CD4-positive, alpha-beta T cell treated with Interleukin-1 beta for 1 hour (primary cell): ENCODE results near the gene SYTL2.
"Not testable (repeated sequence)": the region's sequence is repeated elsewhere in the genome, so short reads cannot be mapped to it uniquely, and the experiment has no call there.

Experiments used
- DNase-seq, 2 donors: peaks; one replicate each; pipeline ENCODE4 v3.0.0-alpha.2; 2020 to 2022

SYTL2 gene, protein sequence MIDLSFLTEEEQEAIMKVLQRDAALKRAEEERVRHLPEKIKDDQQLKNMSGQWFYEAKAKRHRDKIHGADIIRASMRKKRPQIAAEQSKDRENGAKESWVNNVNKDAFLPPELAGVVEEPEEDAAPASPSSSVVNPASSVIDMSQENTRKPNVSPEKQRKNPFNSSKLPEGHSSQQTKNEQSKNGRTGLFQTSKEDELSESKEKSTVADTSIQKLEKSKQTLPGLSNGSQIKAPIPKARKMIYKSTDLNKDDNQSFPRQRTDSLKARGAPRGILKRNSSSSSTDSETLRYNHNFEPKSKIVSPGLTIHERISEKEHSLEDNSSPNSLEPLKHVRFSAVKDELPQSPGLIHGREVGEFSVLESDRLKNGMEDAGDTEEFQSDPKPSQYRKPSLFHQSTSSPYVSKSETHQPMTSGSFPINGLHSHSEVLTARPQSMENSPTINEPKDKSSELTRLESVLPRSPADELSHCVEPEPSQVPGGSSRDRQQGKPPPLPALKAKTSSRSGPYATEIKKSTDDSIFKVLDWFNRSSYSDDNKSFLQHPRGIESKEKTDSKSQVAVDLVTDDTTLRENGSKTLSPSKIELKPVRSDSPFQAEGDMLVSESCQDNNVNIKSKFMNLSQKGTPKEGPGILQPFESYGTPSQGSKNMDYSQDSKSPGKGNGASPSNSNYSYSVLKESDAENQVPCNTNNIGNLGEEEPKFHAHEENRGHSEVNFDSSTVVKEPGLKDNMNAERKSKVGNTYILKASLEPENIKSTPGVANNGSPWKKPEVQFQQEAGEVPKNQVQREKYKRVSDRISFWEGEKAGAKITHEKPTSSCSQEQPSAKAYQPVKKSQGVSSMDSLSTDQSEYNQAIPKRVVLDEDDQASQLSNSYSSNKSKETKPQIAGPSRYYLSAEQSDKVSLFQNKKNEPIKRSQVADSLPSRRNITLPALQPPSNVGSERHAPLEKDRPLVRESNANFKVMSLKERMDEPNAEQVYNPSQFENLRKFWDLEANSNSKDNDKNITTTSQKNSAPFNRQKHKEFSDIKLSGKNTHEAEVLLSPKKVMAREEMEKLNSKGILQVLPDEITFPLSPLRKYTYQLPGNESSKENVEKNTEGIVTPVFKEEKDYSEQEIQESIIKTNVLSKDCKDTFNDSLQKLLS (N-terminal part only)

GRCh38 chr11:85810871-85811611, at the start of gene SYTL2:
SYTL2 (minus strand) TSS chr11:85811141; CDS start chr11:85757725, 53,416 bp downstream.
- DNase-seq = peak; percentile 77 to 80

- not testable (repeated sequence) for DNase-seq
Measured at GRCh38 chr11:85859541-85859940, 48.6 kb upstream of the SYTL2 start.

DNA sequence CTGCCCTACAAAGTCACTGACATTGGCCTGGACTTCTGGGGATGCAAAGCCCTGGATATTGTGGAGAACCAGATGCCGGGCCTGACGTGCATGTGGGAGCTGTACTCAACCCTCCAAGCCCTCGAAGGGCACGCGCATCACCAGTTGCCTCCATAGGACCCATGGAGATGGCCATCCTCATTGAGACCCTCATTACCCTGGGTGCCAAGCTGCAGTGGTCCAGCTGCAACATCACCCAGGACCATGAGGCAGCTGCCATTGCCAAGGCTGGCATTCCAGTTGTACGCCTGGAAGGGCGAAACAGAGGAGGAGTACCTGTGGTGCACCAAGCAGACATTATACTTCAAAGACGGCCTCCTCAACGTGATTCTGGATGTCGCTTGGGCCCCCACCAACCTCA, 46.2 kb upstream of the SYTL2 start:
- no peak for DNase-seq

DNA sequence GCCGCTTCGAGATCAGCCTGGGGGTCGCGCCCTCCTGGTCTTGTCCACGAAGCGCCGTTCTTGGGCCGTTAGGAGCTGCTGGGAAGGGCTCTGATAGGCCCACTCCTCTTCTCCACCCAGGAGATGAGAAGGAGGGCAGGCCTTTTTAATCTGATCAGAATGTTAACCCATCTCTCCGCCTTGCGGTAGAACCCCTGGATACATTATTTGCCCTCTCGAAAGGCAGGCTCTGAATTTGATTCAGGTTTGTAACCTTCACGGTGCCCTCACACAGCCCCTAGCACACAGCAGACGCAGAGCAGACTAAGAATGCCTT, 44.4 kb upstream of the SYTL2 start, which contains the start of gene CCDC83:
CCDC83 (plus strand) TSS at position 43 of the 316 bp plus-strand sequence. CDS start 9,741 bp downstream, outside the sequence.
- DNase-seq = no peak

DNA sequence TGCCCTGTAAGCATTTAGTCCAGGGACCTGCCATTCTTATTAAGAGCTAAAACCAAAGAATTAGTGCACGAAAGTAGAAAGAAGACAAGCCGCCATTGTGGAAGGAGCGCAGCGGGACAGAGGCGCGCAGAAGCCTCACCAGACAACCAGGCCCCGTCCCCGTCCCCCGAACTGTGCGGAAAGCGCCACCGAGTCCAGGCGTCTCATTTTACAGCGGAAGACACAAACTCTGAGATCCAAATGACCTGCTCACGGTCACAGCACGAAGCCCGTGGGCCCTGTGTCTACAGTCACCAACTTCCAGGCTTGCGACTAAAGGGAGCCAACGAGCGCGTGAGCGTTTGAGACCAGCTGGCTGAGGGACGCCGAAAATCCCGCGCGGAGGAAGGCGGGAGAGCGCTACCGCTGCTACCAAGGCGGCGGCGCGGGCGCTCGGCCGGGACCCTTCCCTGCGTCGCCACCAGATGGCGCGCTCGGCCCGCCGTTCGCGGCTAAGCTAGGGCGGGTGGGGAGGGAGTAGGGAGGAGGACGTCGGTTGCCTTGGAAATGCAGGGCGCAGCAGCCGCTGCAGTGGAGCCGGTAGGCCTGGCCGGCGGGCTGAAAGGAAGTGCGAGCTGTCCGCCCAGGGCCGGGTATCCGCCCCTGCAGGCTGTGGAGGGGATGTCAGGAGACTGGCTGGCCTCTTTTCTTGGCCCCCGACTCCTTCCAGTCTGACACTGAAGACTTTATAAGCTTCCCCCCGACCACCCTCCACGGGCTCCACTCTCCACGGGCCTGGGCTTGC, 43.8 kb upstream of the SYTL2 start:
- peak; percentile 92 to 95 for DNase-seq

DNA sequence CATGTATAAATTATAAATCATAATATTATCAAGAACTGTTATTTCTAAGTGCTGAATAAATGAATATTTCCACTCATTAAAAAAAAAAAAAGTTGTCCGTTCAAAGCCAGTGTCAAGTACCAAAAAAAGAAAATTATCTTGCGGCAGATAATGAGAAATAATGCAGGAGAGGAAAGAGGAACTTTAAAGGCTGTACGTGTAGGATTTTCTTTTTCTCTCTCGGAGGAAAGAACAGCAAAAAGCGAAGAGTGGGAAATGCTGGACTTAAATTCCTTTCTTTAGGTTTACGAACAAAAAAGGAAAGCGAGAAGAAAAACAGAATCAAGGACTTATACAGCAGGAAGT, 43.2 kb upstream of the SYTL2 start:
- no peak for DNase-seq

- not testable (repeated sequence) for DNase-seq
Measured at GRCh38 chr11:85853541-85853940, 42.6 kb upstream of the SYTL2 start.

GRCh38 chr11:85852754-85853153, 41.8 kb upstream of the SYTL2 start:
- DNase-seq = not testable (repeated sequence)

- DNase-seq = no peak
Measured at GRCh38 chr11:85848556-85848955, 37.6 kb upstream of the SYTL2 start.

DNA sequence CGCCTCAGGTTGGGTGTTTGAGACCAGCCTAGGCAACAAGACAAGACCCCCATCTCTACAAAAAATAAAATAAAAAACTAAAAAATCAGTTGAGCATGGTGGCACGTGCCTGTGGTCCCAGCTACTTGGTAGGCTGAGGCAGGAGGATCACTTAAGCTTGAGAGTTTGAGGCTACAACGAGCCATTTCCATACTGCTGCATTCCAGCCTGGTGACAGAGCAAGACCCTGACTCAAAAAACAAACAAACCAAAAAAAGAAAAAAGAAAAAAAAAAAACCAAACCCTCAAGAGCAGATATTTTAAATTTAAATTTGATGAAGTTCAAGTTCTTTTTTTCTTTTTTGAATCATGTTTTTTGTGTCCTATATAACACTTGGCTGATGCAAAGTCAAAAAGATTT, 37.1 kb upstream of the SYTL2 start:
- no peak for DNase-seq

- DNase-seq = no peak
Measured at GRCh38 chr11:85847436-85847835, 36.5 kb upstream of the SYTL2 start.

GRCh38 chr11:85845124-85845631, 34.2 kb upstream of the SYTL2 start:
- no peak for DNase-seq

DNA sequence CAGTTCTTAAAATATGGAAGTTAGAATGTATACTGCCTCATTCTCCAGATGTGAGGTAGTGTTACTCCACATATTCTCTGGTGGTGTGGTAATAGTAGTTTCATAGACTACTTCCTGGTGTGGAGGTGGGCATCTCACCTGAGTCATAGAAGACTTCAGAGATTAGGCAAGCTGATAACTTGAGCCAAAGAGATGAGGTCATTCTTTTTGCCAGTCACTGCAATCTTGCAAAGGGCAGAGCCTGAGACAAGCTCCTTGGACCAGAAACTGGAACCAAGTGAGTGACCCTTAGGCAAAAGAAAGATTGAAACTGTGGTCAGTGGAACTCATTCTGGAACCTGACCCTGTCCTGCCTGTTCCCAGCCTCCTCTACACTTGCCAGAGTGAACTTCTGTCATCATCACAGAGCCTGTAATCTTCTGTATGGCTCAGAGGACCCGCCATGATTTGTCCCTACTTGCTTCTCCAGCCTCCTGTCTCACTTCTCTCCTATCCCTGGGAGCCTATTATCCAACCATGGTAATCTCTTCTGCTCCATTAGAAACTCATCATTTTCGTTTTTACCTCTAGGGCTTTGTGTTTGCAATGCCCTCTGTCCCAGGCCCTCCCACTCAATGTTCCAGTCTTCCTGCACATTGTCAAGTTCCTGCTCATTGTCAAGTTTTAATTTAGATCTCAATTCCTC, 33.6 kb upstream of the SYTL2 start:
- DNase-seq = no peak

DNA sequence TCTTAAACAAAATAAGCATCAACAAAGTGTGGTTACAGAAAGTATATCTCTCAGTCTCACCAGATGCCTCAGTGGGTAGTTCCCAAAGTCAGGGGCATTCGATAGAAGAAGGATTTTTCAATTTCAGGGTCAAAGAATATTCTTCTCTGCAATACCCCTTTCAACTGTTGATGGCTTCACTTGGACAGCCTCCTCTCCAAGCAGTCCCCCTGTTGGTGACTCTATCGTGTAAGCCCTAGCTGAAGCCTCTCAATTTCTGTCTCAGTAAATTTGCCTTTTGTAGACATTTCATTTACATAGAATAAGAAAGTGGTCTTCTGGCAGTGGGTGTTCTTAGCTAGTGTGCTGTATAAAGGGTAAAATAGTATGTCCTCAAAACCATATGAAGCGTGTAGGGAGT, 33.0 kb upstream of the SYTL2 start:
- no peak for DNase-seq

DNA sequence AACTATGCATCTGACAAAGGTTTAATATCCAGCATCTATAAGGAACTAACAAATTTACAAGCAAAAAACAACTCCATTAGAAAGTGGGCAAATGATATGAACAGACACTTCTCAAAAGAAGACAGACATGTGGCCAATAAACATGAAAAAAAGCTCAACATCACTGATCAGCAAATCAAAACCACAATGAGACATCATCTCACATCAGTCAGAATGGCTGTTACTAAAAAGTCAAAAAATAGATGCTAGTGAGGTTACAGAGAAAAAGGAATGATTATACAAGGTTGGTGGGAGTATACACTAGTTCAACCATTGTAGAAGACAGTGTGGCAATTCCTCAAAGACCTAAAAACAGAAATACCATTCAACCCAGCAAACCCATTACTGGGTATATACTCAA, 30.0 kb upstream of the SYTL2 start:
- DNase-seq = not testable (repeated sequence)

DNA sequence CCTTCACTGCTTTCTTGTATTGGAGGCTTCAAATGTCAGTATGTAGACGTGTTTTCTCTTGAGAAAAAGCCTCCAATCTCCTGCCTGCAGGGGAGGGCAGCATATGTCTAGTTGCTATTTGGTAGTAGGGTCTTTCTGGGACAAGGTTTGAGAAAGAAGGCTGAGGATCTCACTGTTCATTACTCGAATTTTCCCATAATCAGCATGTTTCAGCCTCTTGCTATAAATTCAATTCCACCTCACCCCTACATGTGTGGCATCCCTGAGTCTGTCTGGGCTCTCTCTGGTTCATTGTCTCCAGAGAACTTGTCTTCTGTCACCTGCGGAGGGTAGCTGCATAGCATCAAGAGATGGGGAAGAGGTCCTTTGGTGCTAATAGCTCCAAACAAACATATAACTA, 24.8 kb upstream of the SYTL2 start:
- no peak for DNase-seq

DNA sequence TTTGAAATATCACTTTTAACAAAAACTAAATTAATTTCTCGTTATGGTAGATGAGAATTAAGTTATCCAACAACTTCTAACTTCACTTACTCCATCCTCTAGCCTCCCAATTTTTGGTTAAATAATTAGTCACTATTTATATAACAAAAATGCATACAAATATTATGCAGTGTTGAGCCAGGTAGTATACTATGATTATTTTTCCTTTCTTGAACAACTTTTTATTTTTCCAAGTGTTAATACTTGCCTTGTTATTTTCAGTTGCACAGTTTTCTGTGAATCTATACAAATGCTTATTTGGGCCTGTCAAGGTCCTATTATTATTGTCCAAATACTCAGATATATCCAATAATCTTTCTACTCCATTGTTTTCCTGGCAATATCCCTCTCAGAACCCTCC, 24.3 kb upstream of the SYTL2 start:
- DNase-seq = no peak

- DNase-seq = no peak
Measured at GRCh38 chr11:85831050-85831449, 20.1 kb upstream of the SYTL2 start.

DNA sequence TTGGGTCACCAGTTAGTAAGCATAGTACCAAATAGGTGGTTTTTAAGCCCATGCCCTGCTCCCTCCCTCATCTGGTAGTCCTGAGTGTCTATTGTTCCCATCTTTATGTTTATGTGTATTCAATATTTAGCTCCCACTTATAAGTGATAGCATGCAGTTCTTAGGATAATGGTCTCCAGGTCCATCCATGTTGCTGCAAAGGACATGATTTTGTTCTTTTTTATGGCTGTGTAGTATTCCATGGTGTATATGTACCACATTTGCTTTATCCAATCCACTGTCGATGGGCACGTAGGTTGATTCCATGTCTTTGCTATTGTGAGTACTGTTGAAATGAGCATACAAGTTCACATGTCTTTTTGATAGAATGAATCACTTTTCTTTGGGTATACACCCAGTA, 18.2 kb upstream of the SYTL2 start:
- no peak for DNase-seq

- DNase-seq = no peak
Measured at GRCh38 chr11:85828640-85828978, 17.7 kb upstream of the SYTL2 start.
